HG03103 (cell line): ENCODE measurements around the gene LAMB3.

Experiments
- ATAC-seq: cut with Tn5 transposase; IDR thresholded peaks from one replicate; pipeline ENCODE4 v1.9.1; 2021; ENCODE audit warnings: low read depth; ENCODE audit not compliant: unreplicated experiment

Gene LAMB3

DNA sequence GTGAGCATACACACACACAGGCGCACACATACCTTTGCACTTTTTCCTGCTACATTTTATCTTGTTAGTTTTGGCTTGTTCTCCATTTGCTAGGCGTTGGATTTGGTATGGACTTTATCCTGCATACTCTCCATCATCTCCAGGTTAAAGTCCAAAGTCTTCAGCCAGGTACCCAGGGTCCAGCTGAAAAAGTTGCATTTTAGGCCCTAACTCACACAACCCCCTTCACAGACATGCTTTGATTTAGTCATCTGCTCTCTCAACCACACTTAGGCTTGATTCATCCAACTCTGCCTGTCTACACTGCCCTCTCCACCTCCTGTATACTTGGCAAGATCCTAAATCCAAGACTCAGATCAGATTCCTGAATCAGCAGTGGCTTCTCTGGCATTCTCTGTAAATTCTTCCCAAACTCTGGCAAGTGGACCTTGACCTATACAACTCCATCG, 10.7 kb upstream of the LAMB3 start:
- no peak for ATAC-seq

DNA sequence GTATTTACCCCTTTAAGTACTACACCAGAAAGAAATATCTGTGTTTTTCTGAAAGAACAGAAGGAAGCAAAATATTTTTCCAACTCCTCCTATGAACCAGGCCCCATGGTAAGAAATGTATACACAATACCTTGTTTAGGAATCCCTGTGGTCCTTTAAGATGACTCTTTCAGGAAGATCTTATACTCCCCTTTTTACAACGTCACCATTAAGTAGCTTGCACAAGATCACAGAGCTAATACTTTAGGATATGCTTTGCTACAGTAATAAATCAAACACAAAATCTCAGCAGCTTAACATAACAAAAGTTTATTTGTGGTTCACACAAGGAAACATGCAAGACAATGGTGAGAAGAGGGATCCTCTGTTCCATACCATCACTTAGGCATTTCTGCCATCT, 8.8 kb upstream of the LAMB3 start:
- ATAC-seq, result no peak

DNA sequence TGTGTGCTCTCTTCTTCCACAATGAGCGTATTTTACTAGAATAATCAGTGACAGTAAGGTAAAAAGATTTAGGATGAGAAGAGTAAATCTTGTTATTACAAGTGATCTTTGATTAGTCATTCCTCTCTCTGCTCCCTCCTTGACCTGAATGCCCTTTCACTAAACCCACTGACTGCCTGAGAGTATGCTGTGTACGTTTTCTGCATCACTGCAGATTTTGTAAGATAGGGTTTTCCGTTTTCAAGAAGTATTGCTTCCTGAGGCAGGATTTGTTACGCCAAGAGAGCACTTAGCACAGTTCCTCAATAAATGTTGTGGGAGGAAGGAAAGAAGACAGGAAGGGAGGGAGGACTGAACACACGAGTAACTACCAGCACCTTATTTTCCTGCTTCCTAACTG, 7.7 kb upstream of the LAMB3 start:
- peak; percentile 79 for ATAC-seq

DNA sequence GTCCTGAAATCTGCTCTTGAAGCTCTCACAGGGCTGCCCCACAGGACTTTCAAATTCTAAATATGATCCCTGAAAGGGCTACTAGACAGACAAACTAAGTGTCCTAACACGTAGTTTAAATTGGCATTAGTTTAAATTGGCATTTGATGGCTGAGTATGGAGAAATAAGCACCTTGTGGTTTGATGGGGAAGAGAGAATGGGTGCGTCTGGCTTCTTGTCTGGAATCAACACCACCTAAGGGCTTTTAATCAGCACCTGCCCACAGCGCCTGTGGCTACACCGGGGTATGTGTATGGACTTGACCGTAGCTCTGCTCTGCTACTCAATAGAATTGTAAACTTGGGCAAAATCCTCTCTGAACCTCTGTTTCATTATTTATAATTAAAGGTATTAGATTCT, 5.7 kb upstream of the LAMB3 start:
- no peak for ATAC-seq

DNA sequence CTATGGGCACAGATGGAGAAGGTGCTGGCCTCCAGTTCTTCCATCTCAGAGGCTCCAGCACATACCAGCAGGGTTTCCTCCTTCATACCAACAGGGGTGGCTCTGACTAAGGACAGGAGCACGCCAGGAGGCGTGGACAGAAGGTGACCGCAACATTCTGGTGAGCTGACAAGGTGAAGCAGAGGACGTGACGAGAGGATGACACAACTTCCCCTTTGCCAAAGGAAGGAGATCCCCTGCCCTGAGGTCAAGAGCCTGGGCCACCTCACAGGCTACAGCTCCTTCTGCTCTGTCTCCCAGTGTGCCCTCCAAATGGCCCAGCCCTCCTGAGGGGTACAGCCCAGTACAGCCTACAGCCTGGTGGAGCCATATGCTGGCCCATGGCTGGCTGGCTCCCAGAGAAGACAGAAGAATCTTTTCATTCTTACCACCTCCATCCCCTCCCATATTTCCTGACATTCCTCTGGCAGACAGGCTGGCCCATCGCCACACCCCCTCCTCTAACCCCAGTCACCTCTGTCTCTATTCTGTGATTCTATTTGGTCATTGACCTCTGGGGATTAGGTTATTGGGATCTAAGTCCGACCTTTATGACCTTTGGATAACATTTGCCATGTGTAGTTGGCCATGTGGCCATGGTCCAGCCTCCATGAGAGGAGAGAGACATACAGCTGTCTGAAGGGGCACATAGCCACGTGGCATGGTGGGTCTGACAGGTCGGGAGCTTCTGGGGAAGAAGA, 5.1 kb upstream of the LAMB3 start:
- no peak for ATAC-seq

DNA sequence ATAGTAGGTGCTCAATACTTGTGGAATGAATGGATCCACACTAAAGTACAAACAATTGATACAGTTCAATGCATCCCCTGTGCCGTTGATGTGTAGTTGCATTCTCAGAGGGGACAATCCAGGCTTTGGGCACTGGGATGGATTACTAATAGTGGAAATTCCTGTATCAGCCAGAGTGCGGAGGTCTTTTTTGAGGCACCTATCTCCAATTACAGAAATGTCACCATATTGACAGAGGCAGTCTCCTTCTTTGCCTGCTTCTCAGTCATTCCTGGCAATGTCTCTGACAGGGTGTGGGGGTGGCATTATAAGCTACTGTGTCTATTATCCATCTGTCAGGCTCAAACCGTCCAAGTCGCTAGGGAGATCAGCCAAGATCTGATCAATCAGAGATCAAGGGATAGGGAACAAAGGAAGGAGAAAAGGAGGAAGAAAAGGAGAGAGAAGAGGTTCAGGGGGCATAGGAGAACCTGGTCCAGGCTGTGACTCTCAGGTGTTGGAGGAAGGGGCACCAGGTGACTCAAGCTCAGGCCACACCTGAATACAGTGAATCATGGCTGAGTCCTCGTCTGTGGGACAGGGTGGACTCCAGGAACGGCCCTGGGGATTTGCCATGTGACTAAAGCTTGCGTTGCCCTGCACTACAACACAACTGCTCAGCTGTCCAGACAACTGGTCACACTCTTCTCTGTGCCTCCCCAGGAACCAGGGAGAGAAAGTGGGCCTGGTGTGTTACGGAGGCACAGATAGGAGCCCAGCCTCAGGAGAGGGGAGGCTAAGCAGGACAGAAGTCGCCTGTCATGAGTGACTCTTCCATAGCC, 3.4 kb upstream of the LAMB3 start:
- ATAC-seq, result no peak

DNA sequence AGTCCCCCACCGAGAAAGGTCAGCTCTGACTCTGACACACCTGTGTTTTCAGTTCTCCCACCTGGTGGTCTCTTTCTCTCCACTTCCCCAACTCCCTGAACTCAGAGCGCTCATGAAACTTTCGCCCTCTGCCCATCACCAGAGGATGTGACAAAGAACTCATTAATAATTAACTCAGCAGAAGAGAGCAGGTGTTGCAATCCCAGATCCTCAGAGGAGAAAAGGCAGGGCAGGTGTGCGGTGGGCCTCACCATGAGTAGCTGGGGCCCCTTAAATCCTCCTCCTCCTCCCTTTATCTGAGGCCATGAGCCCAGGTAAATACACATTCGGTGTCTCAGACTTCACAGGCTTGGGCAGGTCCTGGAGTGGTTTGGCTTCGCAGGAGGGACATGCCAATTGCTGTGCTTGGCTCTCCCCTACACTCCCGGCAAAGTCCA, 1.7 kb upstream of the LAMB3 start:
- no peak for ATAC-seq

DNA sequence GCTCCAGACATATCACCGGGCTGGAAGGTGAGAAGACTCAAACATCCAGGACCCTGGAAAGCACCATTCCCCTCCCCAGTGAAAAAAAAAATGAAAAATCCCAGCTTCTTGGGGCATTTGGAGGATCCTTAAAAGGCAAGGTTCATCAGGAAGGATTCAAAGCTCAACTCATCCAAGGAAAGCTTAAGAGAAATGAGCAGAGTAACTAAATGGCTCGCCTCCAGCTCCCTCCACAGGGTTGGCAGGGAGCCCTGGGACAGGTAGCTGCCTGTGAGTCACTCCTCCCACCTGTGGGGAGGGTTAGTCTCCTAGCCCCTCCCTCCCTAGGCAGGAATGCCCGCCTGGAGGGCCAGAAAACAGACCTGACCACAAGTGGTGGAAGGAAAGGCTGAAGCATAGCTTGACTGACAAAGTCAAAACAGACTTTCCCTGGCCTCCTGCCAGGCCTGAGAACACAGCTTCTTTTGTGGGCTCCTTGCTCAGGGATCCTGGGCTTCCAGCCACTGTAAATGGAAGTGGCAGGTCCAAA, 712 bp upstream of the LAMB3 start:
- no peak for ATAC-seq

DNA sequence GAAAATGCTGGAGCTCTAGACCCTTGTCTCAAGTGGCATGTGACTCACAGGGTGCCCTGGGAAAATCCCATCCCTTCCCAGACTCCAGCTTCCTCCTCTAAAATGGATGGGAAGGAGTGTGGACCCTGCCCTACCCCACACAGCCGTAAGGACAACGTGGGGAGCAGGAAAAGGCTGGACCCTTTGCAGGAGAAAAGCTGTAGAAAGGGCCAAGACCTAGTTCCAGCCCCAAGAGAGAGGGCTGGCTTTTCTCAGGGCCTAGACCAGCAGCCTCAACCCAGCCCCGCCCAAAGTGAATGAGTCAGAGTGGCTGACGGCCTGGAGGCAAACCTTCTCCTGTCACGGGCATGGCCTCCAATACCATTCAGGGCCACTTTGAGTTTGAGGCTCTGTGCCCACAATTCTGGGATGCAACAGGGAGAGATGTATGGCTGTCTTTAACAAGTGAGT, 1.1 kb downstream of the LAMB3 start:
- no peak for ATAC-seq

DNA sequence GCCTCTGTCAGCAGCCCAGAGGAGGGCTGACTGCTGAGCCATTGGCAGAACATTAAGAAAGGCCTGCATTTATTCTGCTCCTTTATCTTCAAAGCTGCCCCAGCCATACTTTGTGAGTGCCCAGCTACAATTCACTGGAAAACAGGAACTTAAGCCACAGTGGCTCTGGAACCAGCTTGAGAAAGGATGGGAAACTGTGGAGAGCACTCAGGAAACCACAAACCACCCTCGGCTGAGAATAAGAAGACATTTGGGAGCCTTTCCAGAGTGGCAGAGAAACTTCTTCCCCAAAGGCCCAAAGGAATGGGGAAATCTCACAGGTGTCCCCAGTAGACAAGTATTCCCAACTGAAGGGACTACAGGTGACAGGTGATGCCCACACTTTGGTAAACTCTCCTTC, 1.8 kb downstream of the LAMB3 start:
- no peak for ATAC-seq

DNA sequence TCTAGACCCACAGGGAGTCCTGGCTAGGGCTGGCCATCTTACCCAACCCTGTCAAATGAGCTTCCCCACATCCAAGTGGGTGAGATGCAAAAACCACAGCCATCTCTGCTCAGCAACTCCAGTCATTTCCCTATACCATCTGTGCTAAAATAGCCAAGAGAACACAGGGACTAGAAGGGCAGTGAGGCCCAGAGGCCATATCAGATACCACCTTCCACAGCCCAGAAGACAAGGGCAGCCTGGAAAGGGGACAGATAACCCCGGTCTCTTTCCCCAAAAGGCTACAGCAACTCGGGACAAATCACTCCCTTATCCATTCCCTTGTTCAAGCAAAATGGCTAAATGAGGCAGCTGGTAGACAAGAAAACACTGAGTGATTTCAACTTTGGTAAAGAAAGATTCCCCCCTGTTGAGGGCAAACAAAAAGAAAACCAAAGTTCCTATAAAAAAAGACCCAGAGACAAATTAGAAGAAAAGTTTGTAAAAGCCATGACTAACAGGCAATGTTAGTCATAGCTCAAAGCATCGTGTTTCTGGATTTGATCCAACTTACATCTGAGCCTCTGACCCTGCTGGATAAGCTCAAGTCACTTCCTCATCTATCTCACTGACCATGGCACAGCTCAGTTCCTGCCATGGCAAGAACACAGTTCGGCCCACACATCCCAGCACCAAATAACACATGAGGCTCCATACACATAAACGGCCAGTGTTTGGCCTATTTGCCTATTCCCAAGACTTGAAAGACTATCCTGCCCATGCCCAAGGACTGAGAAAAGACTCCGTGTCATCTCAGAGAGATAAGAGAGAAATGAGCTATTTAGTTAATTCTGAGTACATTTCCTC, 3.1 kb downstream of the LAMB3 start:
- ATAC-seq, result no peak

DNA sequence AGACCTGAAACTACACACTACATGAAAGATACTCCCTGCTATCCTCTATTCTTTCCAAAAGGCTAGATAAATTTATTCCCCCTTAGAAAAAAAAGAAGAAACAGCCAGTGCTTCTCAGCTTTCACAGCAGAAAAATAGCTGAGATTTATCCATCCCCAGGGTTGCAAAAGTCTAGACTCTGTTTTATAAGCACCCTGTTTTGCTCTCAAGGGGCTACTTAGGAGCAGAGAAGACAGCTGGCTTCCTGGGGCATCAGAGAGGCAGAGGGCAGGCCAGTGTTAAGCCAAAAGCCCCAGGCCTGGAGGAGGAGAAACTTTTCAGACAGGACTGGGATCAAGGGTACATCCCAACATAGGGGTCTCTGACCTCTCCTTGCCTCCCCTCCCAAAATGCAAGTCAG, 3.9 kb downstream of the LAMB3 start:
- ATAC-seq, result no peak

DNA sequence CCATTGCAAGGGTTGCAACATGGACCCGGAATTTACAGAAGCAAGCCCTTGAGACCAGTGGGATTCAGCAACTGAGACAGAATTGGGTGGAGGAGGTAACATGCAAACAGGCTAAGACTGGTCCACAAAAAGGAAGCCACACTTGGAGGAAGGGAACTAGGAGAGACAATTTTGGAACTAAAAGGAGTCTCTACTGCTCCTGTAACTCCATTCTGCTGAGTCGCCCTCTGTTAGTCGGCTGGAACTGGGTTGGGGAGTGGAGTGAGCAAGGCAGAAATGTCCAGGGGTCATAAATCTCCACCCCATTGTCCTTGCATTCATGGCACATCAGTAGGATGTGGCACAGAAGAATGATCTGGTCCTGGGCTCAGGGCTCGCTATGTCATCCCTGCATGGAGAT, 5.1 kb downstream of the LAMB3 start:
- ATAC-seq, result no peak

DNA sequence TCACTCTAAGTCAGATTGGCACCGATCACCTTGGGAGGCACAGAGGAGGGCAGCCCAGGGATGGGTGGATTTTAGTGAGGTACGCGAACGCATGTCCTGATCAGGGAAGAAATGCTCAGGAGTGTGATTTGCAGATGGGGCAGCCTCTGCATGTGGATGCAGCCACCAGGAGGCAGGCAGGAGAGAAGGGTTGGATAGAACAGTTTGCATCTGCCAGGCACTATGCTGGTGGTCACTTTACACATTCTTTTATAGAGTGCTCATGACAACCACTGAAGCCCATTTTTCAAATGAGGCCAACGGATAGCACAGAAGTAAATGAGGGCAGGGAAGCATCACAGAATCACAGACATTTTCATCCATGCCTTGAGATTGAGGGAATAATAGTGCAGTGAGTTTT, 5.7 kb downstream of the LAMB3 start:
- no peak for ATAC-seq

DNA sequence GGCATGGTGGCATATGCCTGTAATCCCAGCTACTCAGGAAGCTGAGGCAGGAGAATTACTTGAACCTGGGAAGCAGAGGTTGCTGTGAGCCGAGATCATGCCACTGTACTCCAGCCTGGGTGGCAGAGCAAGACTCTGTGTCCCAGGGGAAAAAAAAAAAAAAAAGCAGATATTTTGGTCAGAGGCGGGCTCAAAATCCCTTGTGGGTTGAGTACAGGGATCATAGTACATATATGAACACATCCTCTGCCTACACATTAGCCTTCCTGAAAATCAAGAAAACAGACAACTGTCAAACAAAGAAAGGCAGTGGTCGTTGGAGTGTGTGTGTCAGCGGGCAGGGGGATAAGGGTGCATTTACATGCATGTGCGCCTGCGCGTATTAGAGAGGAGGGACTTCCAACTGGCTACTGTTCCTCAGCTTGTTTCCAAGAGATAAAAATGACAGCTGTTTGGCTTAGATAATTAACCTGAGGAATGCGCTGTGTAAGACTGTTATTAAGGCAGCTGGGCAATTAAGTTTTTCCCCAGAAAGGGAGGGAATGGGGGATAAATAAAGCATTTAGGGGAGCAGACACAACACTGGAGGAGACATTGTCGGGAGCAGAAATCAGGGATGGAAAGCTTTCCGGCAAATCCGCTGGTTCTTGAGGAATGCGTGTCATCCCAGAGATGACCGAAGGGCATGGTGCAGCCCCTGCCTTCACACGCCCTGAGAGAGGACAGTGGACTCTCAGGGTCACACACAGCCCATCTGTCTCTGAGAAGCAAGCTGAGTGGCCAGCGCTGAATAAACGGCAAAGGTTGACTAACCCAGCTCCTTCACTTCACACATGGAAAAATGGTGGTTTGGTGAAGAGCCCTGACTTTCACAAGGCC, 6.4 kb downstream of the LAMB3 start:
- ATAC-seq, result no peak

DNA sequence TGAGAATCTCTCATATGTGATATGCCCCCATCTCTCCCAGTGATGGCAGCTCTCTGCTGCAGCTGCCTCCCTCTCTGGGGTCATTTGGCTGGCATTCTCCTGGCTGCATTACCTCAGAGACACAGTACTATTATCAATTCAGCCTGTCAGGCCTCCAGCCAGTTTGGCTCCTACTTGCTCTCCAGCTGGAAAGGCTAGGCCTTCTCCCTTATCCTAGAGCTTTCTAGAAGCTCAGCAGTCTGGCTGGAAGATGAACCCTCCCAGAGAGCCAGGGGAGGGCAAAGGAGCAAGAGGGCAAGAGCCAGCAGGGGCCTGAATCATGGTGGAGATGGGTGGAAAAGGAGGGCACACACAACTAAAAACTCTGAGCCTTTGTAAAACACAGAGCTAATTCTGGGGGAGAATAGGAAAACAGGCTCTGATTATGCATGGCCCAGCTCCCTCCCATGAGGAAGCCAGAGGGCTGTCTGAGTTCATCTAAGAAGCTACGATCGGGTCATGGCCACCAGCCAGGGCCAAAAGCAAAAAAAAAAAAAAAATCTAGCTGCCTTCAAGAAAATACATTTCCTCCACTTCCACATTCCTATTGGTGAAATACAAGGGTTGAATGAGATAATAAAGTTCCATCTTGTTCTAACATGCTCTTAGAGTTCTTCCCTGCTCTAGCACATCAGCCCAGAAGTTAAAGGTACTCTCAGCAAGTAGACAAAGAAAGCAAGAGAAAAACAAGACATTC, 8.8 kb downstream of the LAMB3 start:
- ATAC-seq, result no peak

DNA sequence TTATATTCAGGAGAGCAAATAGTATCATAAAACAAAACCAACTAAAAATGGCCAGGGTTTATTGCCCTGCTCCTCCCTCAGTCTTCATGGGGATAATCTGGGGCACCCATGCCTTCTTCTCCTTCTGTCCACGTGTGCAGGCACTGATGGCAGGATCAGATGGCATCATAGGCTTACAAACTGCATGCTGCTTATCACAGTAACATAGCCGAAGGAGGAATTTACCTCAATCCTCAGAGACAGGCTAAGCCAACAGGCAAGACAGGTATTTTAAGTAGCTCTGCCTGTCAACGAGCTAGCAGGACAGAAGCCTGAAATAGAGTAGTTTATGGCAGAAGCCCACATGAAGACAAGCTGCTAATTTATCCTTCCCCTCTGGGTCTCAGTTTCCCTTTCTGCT, 9.4 kb downstream of the LAMB3 start:
- ATAC-seq, result no peak

DNA sequence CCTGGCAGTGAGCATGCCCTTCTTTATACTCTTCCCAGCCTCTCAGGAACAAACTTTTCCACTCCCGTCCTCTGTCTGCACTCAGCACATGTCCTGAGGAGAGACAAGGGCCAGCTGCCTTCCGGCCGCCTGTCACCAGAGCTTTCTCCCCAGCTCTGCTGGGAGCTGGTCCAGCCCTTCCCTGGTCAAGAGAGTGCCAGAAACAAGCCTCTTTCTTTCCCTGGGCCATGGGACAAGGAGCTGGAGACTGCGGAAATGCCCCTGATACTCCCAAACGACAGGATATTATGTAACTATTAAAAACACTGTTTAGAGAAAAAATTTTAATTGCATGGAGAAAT, 10.4 kb downstream of the LAMB3 start:
- ATAC-seq, result no peak

DNA sequence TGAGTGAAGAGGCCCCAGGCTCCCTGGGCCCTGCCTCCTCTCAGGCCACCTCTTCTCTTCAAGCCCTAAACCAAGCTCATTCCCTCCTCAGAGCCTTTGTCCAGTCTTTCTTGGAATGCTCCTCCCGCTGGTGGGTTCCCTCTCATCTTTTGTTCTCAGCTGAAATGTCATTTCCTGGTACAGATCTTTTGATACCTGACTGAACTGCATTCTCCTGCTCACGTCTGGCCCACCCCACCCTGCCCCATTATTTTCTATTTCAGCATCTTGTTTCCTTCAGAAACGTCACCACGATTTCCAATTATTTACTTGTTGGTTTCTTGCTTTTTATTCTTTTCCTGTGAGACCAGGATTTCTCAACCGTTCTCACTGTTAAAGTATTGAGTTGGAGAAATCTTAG, 16.4 kb downstream of the LAMB3 start:
- ATAC-seq, result no peak
